DMS53 (cell line): Measurements from ENCODE around the gene DNHD1.

Source experiments
- DNase-seq: peaks from one replicate; lab custom pipeline; 2025; lab: John Stamatoyannopoulos, UW

Gene DNHD1

DNA sequence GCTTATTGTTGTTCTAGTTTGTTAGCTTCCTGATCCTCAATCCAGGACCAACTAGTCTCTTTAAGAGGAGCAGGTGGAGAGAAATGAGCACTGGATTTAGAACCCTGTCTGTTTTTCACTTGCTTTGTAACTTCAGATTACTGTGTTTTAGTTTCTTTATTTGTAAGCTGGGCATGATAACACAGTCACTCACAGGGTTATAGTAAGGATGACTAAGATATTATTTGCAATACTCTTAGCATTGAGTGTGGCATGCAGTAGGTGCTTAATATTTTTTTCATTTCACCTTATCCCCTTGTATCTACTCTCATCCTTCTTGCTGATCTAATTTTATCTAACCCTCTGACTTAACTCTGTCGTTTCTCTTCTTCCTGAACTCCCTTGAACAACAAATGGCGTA lies 33.8 kb downstream of the DNHD1 start:
- DNase-seq = no peak

- DNase-seq = peak; percentile 59
Observed at GRCh38 chr11:6531267-6531752, 34.2 kb downstream of the DNHD1 start.

- DNase-seq = no peak
Observed at GRCh38 chr11:6538456-6538855, 41.4 kb downstream of the DNHD1 start.

DNA sequence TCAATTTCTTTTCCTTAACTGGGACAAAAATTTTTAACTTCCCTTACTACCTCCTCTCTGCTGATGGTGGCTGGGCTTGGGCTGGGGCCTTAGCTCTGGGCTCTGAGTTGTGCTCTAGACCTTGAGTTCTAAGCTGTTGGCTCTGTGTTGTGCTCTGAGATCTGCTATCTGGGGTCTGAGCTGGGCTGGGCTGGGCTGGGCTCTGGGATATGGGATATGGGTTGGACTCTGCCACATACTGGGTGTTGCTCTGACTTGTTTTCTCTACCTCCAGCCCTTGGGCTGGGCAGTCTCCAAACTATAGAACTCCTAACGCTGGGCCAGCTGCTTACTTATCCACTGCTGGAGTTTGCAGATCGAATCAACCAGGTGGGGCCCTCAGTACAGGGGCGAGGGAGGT lies 41.9 kb downstream of the DNHD1 start:
- DNase-seq = no peak

DNA sequence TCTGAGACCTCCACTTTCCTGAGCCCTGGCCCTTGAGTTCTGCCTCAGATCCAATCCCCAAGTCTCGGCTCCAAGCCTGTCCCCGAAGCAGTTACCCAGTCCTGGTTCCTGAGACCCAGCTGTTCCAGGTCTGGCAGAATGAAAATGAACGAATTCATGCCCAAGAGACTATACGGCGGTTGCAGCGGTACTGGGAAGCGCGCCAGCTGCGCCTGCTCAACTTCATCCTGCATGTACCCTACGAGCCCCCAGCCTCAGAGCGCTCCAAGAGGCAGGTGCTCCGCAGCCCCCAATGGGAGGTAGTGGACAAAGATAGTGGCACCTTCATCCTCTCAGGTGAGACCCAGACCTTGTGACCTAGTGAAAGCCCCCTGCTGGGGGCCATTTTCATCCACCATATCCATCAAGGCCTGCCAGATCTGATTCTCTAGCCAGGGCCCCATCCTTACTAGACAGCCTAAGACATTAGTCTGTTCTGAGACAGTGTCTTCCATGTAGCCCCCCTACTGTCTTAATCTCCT lies 42.7 kb downstream of the DNHD1 start:
- no peak for DNase-seq

DNA sequence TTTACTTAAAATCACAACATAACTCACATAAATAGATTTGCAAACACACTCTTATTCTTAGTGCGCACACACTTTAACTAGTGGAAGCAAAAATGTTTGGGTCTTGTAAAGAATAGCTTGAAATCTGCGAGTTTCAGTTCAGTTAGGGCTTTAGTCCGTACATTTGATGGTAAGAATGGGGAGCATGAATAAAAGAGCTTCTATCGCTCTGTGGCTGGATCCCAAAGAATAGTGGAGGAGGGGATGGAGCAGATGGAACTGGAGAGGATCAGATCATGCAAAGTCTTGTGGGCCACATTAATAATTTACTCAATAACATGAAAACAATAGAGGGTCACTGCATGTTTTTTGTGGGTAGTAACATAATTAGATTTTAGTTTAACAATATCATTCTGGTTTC lies 44.3 kb downstream of the DNHD1 start:
- DNase-seq = no peak

GRCh38 chr11:6542727-6543126 lies 45.6 kb downstream of the DNHD1 start:
- DNase-seq = no peak

DNA sequence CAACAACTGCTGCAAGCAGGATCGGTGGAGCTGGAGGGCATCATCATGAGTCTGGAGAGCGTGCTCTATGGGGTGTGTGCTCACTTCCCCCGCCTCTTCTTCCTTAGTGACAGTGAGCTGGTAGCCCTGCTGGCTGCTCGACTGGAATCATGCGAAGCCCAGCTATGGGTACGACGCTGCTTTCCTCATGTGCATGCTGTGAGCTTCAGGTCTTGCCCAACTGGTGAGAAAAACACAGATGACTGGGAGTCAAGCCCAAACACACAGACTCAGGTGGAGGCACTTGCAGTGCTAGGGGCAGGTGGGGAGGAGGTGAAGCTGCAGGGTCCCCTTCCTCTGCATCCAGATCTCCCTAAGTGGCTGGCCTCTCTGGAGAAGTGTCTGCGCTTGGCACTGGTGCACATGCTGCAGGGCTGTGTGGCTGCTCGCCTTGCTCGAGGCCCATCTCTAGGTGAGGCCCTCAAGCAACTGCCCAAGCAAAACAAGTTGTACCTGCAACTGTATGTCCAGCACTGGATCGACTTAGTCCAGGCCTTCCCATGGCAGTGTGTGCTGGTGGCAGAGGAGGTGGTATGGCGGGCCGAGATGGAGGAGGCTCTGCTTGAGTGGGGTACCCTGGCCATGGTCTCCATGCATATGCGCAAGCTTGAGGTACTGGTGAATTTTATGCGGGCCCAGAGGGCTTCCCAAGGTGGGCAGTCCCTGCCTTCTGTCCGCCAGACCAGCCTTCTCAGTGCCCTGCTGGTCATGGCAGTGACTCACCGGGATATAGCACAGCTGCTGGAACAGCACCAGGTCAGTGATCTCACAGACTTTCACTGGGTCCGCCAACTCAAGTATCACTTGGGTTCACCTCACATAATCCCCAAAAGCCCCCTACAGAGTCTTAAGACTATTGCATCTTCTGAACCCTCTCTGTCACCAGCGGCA lies 48.1 kb downstream of the DNHD1 start:
- DNase-seq = no peak

DNA sequence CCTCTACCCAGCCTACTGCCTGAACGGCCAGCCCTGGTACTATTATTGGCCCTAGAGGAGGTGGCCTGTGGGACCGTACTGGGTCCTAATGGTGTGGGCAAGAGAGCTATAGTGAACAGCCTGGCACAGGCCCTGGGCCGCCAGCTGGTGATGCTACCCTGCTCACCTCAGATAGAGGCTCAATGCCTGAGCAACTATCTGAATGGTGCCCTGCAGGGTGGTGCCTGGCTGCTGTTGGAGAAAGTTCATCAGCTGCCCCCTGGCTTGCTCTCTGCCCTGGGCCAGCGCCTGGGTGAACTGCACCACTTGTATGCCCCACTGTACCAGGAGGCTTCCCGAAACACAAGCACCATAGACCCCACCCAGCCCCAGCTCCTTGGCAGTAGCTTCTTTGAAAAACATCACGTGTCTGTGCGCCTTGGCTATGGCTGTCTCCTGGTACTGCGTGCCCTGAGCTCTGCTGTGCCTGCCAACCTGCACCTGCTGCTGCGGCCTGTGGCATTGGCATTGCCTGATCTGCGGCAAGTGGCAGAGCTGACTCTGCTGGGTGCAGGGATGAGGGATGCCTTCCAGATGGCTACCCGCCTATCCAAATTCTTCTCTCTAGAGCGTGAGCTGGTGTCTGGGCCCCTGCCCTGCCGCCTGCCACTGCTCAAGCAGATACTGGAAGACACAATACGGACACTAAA lies 49.0 kb downstream of the DNHD1 start:
- no peak for DNase-seq

GRCh38 chr11:6546735-6547134 lies 49.7 kb downstream of the DNHD1 start:
- DNase-seq = no peak

DNA sequence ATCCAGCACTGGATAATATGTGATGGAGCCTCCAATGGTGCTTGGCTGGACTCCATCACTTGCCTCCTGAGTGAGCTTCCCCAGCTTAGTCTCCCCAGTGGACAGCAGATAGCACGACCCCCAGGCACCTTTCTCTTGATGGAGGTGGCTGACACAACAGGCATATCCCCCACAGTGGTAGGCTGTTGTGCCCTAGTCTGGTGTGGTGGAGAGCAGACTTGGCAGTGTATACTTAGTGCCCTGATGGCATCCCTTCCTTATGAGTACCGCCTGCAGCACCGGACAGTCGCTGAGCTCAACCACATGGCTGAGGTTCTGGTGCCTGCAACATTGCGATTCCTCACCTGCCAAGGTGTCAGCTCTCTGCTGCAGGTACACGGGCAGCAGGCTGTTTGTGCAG lies 50.1 kb downstream of the DNHD1 start:
- DNase-seq = no peak

GRCh38 chr11:6548121-6548520 lies 51.0 kb downstream of the DNHD1 start:
- no peak for DNase-seq

GRCh38 chr11:6548641-6549040 lies 51.6 kb downstream of the DNHD1 start:
- no peak for DNase-seq

DNA sequence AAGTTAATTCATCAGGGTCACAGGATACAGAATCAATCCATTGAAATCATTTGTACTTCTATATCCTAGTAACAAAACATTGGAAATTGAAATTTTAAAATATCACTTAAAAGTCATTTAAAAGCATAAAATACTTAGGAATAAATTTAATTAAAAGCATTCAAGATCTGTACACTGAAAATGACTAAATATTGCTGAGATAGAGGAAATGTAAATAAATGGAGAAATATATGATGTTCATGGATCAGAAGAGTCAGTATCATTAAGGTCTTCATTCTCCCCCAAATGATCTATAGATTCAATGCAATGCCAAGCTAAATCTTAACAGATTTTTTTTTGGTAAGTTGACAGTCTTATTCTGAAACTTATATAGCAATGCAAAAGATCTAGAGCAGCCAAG lies 56.6 kb downstream of the DNHD1 start:
- no peak for DNase-seq

GRCh38 chr11:6554828-6555706 lies 58.0 kb downstream of the DNHD1 start:
- no peak for DNase-seq

GRCh38 chr11:6556139-6556949 lies 59.3 kb downstream of the DNHD1 start:
- no peak for DNase-seq

DNA sequence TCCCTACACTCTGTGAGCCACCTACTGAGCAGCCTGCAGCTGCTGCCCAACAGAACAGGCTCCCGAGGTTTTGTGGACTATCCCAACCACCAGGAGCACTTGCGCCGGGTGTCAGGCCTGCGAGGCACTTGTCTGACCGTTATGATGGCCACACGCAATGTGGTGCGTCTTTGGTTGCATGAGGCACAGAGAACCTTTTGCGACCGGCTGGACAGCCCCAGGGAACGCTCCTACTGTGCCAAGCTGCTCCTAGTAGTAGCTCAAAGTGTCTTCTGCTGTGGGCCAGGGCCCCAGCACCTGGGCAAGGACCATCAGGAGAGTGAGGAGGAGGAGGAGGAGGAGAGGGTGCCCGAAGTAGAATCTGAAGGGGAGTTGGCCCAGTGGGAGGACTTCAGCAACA lies 60.0 kb downstream of the DNHD1 start:
- DNase-seq = no peak

GRCh38 chr11:6557761-6558674 lies 60.9 kb downstream of the DNHD1 start:
- DNase-seq = no peak

DNA sequence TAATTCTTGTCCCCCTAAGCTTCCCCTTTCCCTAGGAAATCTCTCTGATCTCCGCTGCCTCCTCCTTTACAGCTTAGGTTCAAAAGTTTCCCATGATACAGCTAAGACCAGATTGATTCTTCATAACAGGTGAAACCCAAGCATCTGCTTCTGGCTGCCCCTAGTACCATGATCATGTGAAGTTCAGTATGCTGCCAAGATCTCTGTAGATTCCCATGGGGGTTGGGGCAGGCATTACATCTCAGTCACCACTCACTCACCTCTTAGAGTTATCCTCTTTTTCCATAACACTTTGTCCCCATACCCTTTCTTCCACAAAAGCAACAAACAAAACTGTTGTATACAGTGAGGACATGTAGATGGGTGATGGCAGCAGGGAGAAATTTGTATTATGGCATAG lies 62.3 kb downstream of the DNHD1 start:
- DNase-seq = no peak

- no peak for DNase-seq
Observed at GRCh38 chr11:6561288-6561687, 64.2 kb downstream of the DNHD1 start.
